ENCODE data around the gene VWC2. TPM values are rescaled to one million over a fixed set of nuclear protein-coding genes. Genes with fewer than 3 reads are reported as not detected.
A peak's percentile ranks its signal among the peaks of the same experiment; 100 is the strongest.

VWC2 gene
- total RNA-seq, 1 donor from 2014 or later: under 0.01 TPM

DNA sequence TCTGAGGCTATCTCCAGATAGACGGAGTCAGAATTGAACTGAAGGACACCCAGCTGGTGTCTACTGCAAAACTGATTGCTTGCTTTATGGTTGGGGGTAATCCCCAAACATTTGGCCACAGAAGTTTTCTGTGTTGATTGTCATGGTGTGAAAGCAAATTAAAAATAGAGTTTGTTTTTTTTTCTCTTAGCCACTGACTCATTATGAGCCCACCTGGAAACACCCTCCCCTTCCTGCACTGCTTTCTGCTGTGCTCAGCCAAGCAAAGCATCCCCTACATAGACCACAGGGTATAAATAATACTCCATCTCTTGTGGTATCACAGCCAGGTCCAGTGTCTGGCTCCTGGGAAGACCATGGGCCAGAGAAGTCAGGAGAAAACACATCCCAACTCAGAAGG lies 6.5 kb upstream of the VWC2 start:
- Histone ChIP-seq H3K9me3 (no peaks in the 10 kb centered on the region), H3K27ac (no peak overlapping the region), H3K4me3 (no peak overlapping the region), H3K27me3 (no peaks in the 10 kb centered on the region), H3K4me1 (no peaks in the 10 kb centered on the region), H3K36me3 (no peaks in the 10 kb centered on the region)
- TF ChIP-seq POLR2A (IDR thresholded peaks at IDR 0.05) (no peak), POLR2AphosphoS5 (IDR thresholded peaks at IDR 0.05; ENCODE audit: insufficient read depth in 1 of 2, low read depth in 1 of 2) (no peak), CTCF (IDR thresholded peaks at IDR 0.05) (no peak)
- no peak for DNase-seq (ENCODE audit: extremely low spot score in 2 of 2)
- intact Hi-C loops (cut with DNase I): no loop called here

GRCh38 chr7:49767719-49768118 lies 5.7 kb upstream of the VWC2 start:
- Histone ChIP-seq H3K36me3 (no peaks in the 10 kb centered on the region), H3K4me1 (peaks cover 4% of the 10 kb centered on the region), H3K27me3 (no peaks in the 10 kb centered on the region), H3K4me3 (no peak overlapping the region), H3K27ac (no peak overlapping the region), H3K9me3 (no peaks in the 10 kb centered on the region)
- no peak for DNase-seq (ENCODE audit: extremely low spot score in 2 of 2)
- TF ChIP-seq CTCF (IDR thresholded peaks at IDR 0.05): no peak
- no peak for TF ChIP-seq POLR2AphosphoS5 (IDR thresholded peaks at IDR 0.05; ENCODE audit: insufficient read depth in 1 of 2, low read depth in 1 of 2)
- TF ChIP-seq POLR2A (IDR thresholded peaks at IDR 0.05): no peak
- intact Hi-C loops (cut with DNase I): no loop called here

DNA sequence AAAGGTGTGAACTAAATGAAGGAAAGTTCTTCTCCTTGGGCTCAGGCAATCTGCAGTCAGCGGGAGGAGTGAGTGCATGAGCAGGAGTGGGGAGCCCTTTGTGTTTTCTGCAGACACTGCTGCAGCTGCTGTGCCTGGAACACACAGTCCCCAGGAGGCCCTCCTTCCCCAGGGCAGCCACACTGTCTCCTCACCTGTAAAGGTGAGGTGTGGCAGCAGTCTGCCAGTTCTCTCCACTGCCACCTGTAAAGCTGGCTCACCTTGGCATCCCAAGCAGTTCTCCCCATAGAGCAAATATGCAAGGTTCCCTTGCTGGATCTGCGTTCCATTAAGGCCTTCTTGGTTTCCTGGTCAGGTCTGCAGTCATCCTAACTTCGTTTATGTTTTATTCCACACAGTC lies 5.2 kb upstream of the VWC2 start:
- no peaks in the 10 kb centered on the region for H3K9me3 ChIP-seq
- peaks cover 9% of the 10 kb centered on the region for H3K4me1 ChIP-seq
- no peak overlapping the region for H3K4me3 ChIP-seq
- no peak for TF ChIP-seq POLR2AphosphoS5 (IDR thresholded peaks at IDR 0.05; ENCODE audit: insufficient read depth in 1 of 2, low read depth in 1 of 2)
- H3K27ac ChIP-seq: no peak overlapping the region
- no peak for DNase-seq (ENCODE audit: extremely low spot score in 2 of 2)
- intact Hi-C loops (cut with DNase I): no loop called here
- H3K27me3 ChIP-seq: no peaks in the 10 kb centered on the region
- H3K36me3 ChIP-seq: no peaks in the 10 kb centered on the region

- Histone ChIP-seq H3K4me3 (no peak overlapping the region), H3K27me3 (no peaks in the 10 kb centered on the region), H3K36me3 (no peaks in the 10 kb centered on the region), H3K27ac (no peak overlapping the region), H3K4me1 (peaks cover 13% of the 10 kb centered on the region), H3K9me3 (no peaks in the 10 kb centered on the region)
- TF ChIP-seq CTCF (IDR thresholded peaks at IDR 0.05) (no peak), POLR2AphosphoS5 (IDR thresholded peaks at IDR 0.05; ENCODE audit: insufficient read depth in 1 of 2, low read depth in 1 of 2) (no peak), POLR2A (IDR thresholded peaks at IDR 0.05) (no peak)
- peak in 1 of 2 donors; percentile 93 for DNase-seq (ENCODE audit: extremely low spot score in 2 of 2)
- intact Hi-C loops (cut with DNase I): no loop called here
Measured at GRCh38 chr7:49768835-49769234, 4.6 kb upstream of the VWC2 start.

DNA sequence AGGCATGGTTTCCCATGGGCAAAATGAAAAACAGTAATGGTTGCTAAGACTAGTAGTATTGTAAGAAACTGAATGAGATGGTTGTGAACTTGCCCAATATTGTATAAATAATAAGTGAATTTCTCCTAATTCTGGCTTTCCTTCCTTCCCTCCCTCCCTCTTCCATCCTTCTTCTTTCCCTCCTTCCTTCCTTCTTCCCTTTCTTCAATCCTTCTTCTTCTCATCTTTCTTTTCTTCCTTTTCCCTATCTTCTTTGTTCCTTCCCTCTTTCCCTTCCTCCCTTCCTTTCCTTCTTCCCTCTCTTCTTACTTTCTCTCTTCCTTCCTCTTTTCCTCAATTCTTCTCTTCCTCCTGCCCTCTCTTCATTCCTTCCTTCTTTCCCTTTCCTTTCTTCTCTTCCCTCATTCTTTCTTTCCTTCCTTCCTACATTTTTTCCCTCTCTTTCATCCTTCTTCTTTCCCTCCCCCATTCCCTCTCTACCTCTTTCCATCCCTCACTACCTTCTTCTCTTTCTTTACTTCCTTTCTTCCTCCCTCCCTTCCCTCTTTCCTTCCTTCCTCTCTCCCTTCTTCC lies 4.1 kb upstream of the VWC2 start:
- Histone ChIP-seq H3K27me3 (no peaks in the 10 kb centered on the region), H3K9me3 (no peaks in the 10 kb centered on the region), H3K27ac (no peak overlapping the region), H3K4me3 (no peak overlapping the region), H3K36me3 (no peaks in the 10 kb centered on the region), H3K4me1 (peaks cover 17% of the 10 kb centered on the region)
- no peak for TF ChIP-seq POLR2AphosphoS5 (IDR thresholded peaks at IDR 0.05; ENCODE audit: insufficient read depth in 1 of 2, low read depth in 1 of 2)
- TF ChIP-seq POLR2A (IDR thresholded peaks at IDR 0.05): no peak
- no peak for DNase-seq (ENCODE audit: extremely low spot score in 2 of 2)
- intact Hi-C loops (cut with DNase I): no loop called here

- intact Hi-C loops (cut with DNase I): no loop called here
- no peak for DNase-seq (ENCODE audit: extremely low spot score in 2 of 2)
- Histone ChIP-seq H3K27ac (no peak overlapping the region), H3K36me3 (no peaks in the 10 kb centered on the region), H3K27me3 (no peaks in the 10 kb centered on the region), H3K4me3 (no peak overlapping the region), H3K4me1 (peaks cover 27% of the 10 kb centered on the region), H3K9me3 (no peaks in the 10 kb centered on the region)
- TF ChIP-seq POLR2A (IDR thresholded peaks at IDR 0.05) (no peak), POLR2AphosphoS5 (IDR thresholded peaks at IDR 0.05; ENCODE audit: insufficient read depth in 1 of 2, low read depth in 1 of 2) (no peak), CTCF (IDR thresholded peaks at IDR 0.05) (no peak)
Measured at GRCh38 chr7:49770838-49771237, 2.6 kb upstream of the VWC2 start.
